GM12874 (cell line): ENCODE measurements around the gene PPP2R5C.

Experiments used
- CTCF ChIP-seq: IDR thresholded peaks from 2 replicates; pipeline ENCODE4 v1.5.1; 2011; ENCODE audit warnings: low read depth, mild to moderate bottlenecking, control low read depth, low read length, moderate library complexity; ENCODE audit not compliant: insufficient read depth

Gene PPP2R5C

GRCh38 chr14:101897326-101897725 is 135.8 kb downstream of the PPP2R5C start:
- no peak for TF ChIP-seq CTCF

- TF ChIP-seq CTCF = no peak
Measured at GRCh38 chr14:101898416-101898815, 136.9 kb downstream of the PPP2R5C start.

DNA sequence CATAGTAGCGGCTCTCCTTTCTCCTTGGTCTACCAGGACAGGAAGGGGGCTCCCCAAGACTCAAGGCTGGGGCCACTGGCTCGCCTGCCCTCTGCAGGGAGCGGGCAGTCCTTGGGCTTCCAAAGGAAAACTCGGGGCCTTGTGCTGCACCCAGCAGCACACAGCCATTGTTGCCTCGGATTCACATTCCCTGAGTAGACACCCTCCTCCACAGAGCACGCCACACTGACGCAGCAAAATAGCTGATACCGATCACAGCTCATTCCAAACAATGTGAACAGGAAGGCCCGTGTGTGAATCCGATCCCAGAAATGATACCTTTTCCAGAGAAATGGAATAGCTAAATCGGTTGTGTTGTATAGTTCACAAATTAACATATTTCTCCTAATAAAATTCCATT is 137.8 kb downstream of the PPP2R5C start:
- no peak for TF ChIP-seq CTCF

- no peak for TF ChIP-seq CTCF
Measured at GRCh38 chr14:101900253-101900652, 138.7 kb downstream of the PPP2R5C start.

GRCh38 chr14:101903111-101903561 is 141.6 kb downstream of the PPP2R5C start:
- TF ChIP-seq CTCF = no peak

- TF ChIP-seq CTCF = no peak
Measured at GRCh38 chr14:101905614-101906013, 144.1 kb downstream of the PPP2R5C start.

DNA sequence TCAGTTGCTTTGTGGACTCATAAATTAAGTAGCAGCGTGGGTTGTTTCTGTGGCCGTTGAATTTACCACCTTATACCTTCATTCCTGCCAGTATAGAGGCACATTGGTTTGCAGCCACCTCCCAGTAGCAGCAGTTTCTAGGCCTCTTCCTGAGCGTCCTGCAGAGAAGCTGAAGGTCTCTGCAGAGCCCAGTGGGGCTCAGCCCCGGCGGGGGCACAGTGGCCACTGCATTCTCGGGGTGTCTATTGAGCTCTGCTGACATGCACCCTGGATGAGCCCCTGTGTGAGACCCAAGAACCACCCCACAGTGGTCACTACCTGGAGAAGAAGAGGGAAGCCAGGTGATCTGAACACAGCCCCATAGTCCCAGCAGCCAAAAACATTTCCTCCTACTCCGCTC is 145.1 kb downstream of the PPP2R5C start:
- TF ChIP-seq CTCF = no peak

- TF ChIP-seq CTCF = no peak
Measured at GRCh38 chr14:101907619-101908018, 146.1 kb downstream of the PPP2R5C start.
